ENCODE data around the gene MPP2.
"Not testable (repeated sequence)": the region's sequence is repeated elsewhere in the genome, so short reads cannot be mapped to it uniquely, and the experiment has no call there.

Gene MPP2

GRCh38 chr17:43900858-43901754 lies 6.2 kb downstream of the MPP2 start:
- DNase-seq: no peak

- DNase-seq: peak; percentile 82
Observed at GRCh38 chr17:43900183-43900857, 7.0 kb downstream of the MPP2 start.

DNA sequence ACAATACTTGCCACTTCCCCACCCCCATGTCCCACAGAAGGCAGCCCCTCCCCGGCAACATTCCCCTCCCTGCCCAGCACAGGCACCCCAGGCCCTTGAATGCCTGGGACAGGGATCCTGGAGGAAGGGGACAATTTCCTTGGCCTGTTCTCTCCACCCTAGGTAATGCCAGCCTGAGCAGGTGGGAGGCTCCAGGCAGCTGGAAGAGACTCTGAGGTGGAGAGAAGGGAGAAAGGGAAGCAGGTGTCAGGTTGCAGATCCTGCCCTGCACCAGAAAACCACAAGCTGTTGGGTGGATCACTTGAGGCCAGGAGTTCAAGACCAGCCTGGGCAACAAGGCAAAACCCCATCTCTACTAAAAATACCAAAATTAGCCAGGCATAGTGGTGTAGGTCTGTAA lies 8.9 kb downstream of the MPP2 start:
- no peak for DNase-seq

- DNase-seq: no peak
Observed at GRCh38 chr17:43897831-43898230, 9.5 kb downstream of the MPP2 start.

DNA sequence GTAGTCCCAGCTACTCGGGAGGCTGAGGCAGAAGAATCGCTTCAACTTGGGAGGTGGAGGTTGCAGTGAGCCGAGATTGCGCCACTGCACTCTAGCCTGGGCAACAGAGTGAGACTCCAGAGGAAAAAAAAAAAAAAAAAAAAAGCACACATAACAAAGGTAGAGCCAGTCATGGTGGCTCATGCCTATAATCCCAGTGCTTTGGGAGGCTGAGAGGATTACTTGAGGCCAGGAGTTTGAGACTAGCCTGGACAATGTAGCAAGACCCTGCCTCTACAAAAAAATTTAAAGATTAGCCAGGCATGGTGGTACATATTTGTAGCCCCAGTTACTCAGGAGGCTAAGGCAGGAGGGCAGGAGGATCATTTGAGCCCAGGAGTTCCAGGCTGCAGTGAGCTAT lies 12.8 kb downstream of the MPP2 start:
- not testable (repeated sequence) for DNase-seq

- no peak for DNase-seq
Observed at GRCh38 chr17:43892647-43892952, 14.7 kb downstream of the MPP2 start.

DNA sequence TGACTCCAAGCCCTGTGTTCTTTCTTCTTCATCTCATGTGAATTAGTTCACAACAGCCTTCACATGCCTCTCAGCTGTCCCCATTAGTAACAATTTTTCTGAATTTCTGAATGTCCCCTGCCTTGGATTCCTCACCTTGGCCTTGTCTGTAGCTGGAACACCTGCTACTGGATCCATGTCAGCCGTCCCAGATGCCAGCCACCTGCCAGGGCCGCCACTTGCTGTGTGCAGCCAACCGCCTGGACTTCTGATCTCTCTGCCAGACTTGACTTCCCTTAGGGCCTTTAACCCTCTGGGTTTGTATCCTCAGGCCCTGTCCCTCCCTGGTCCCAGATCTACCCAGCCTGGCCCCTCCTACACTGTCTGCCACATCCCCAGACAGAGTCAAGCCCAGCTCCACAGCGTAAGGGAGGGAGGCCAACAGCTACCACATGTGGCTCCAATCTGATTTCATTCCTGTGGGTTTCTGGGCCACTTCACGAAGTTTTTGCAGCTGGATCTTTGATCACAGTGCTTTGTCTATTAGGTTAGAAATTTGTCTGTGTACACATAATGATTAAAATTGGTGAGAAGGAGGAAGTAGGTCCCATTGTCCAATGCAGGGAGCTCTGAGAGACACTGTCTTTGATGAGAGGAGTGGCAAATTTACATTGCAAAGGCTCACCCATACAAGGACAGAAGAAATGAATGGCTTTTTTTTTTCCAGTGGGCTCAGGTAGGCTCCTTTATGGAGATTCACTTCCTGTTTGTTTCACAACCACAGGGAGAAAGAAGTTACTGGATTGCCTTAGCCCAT lies 15.3 kb downstream of the MPP2 start:
- peak; percentile 42 for DNase-seq

DNA sequence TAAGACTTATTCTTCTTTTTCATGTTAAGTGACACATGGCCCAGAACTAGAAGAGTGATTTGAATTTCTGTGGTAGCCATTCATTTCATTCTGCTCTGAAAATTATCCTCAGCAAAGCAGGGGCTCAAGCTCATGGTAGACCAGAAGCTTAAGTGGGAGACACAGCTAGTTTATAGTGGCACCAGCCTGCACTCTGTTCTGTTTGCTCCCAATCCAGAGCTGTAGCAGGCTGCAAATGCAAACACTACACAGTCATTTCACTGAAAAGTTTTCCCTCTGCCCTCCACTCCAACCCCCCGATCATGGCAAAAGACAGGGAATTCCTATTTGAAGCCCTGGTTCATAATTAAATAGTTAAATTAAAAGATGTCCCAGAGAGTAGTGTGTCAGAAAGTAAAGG lies 17.1 kb downstream of the MPP2 start:
- DNase-seq: no peak

DNA sequence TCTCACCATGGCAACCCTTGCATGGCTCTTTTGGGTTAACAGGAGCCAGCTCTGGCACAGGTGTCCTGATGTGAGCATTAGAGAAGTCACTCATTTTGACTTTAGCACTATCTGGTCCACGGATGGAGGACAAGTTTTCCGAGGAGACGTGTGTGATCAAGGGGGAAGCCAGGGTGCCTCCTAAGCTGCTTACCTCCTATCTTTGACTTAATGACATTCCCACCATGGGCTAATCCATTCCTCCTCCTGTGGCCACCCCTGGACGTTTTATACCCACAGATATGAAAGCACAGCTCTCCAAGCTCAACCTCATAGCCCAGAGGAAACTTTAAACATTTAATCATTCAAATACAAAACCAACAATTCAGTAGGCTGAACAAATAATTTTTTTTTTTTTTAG lies 18.8 kb downstream of the MPP2 start:
- DNase-seq: no peak

GRCh38 chr17:43882761-43883415 lies 24.4 kb downstream of the MPP2 start:
- DNase-seq: no peak

GRCh38 chr17:43881758-43882505 lies 25.4 kb downstream of the MPP2 start:
- no peak for DNase-seq

DNA sequence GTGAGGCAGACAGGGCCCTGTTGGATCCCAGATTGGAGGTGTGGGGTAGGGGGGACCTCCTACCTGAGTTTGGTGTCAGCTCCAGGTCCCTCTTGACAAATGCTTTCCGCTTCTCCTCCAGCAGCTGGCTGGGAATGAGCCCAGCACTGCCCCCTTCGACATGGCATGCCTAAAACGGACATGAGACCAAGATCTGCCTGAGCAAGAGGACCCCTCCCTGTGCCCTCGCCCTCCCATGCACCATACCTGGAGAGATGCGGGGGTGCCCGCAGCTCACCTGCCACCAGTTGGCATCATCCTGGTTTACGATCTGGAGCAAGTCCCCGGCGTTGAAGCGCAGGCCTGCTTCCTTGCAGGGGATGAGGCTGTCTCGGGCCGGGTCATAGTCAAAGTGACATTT lies 26.2 kb downstream of the MPP2 start:
- no peak for DNase-seq

DNA sequence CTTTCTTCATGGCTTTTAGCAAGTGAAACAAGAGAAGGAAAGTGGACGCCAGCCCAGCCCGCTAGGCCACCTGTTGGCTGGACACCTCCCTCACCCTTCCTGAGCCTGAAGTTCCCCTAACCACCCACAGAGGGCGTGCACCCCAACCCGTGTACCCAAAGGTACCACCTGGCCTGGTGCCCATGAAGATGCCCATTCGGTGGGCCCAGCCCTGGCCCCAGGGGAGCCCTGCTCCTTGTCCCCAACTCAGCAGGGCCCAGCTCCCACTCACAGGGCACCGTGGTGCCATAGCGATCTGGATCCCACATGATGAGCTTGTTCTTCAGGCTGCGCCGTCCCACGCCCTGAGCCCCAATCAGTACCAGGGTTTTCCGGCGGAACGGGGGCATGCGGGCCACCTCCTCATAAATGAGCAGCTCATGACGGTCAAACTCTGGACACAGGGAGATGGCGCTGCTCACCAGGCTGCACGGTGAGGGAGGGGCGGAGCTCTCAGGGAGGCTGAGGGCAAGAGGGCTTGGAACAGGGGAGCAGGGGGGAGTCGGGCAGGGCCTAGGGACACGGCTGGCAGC lies 26.8 kb downstream of the MPP2 start:
- DNase-seq: no peak

- DNase-seq: no peak
Observed at GRCh38 chr17:43879723-43880419, 27.5 kb downstream of the MPP2 start.

- peak; percentile 92 for DNase-seq
Observed at GRCh38 chr17:43878260-43879175, 28.8 kb downstream of the MPP2 start.

GRCh38 chr17:43877451-43878155 lies 29.7 kb downstream of the MPP2 start:
- DNase-seq: no peak

DNA sequence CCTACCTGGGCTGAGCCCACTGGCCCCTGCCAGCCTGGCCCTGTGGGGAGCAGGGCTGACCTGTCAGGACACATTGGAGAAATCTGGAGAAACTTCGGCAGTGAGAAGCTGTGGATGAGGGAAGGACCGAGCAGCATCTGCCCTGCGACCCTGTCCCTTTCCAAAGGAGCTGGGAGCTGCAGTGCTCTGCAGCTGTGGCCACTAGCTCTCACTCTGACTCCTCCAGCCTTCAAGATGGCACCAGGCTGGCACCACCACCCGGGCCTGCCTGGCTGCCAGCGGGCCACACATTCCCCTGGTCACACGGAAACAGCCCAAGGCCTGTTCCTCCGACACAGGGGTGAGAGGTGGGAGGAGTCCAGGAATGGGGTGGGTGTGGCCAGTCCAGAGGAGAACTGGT lies 30.3 kb downstream of the MPP2 start:
- DNase-seq: no peak

GRCh38 chr17:43875476-43876147 lies 31.7 kb downstream of the MPP2 start:
- DNase-seq: no peak

DNA sequence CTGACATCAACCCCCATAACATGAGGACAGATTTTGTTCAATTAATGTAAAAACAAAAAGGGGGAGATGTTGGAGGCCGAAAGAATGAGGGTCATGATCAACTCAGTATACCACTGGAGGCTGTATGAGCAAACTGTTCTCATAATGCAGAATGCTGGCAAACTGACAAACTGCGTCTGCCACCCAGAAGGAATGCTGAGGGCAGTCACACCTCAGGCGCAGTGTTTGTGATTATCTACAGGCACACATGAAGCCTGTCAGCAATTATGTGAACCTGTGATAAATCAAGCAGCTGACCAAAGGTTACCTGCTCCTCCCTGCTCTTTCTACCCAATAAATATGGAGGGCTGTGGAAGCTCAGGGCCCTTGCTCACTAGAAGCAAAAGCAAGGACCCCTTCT lies 33.0 kb downstream of the MPP2 start:
- DNase-seq: no peak
